ENCODE measurements around the gene ECM2.

GRCh38 chr9:92547356-92547755 is 11.6 kb upstream of the ECM2 start:
- no peak for TF ChIP-seq CTCF (IDR thresholded peaks at IDR 0.05; ENCODE audit: insufficient read depth, low read length, poor library complexity, severe bottlenecking)
- no peak for TF ChIP-seq EZH2phosphoT487 (conservative IDR thresholded peaks at IDR 0.05; ENCODE audit: low read length)

Measured in SU-DHL-6 (cell line).